Bronchial epithelial cell (primary cell): ENCODE data around the gene PIGW. TPM values are rescaled to one million over a fixed set of nuclear protein-coding genes. Genes with fewer than 3 reads are reported as not detected.

Source experiments
- DNase-seq: peaks from one replicate; pipeline ENCODE4 v3.0.0-alpha.2; 2010; ENCODE audit warnings: low read depth
- FAIRE-seq: peaks from 2 replicates; lab custom pipeline; 2011; peaks lifted over from hg19 to GRCh38; lab: Jason Lieb, UNC
- H3K27me3 ChIP-seq: 2 replicates; pipeline ENCODE4 v1.5.1; 2011; ENCODE audit warnings: low read length; ENCODE audit not compliant: control insufficient read depth, insufficient read depth
- H3K36me3 ChIP-seq: 2 replicates; pipeline ENCODE4 v1.5.1; 2011; ENCODE audit warnings: low read length; ENCODE audit not compliant: control insufficient read depth, insufficient read depth
- H3K4me3 ChIP-seq: 2 replicates; pipeline ENCODE4 v1.5.1; 2011; ENCODE audit warnings: mild to moderate bottlenecking, low read depth, low read length, control low read depth
- total RNA-seq: library from RNA; depleted of rRNA; stranded (reverse); fragments of >200 nt; gene quantifications from 2 replicates; pipeline ENCODE4 v1.2.1, GENCODE V29; 2014
- TF ChIP-seq, protein P1 (sequence below): IDR thresholded peaks from 2 replicates; pipeline ENCODE4 v1.5.1; 2011; ENCODE audit warnings: mild to moderate bottlenecking, moderate library complexity, low read length, control low read depth, inconsistent platforms; ENCODE audit not compliant: insufficient read depth, severe bottlenecking

PIGW gene
- total RNA-seq, 1 donor from 2014 or later = 9.2 TPM

GRCh38 chr17:36544307-36545076 lies 9.7 kb downstream of the PIGW start, which contains the start of gene GGNBP2:
Gene GGNBP2 (plus strand): TSS chr17:36544919. CDS start chr17:36545725, 806 bp downstream.
- TF ChIP-seq, protein P1, sequence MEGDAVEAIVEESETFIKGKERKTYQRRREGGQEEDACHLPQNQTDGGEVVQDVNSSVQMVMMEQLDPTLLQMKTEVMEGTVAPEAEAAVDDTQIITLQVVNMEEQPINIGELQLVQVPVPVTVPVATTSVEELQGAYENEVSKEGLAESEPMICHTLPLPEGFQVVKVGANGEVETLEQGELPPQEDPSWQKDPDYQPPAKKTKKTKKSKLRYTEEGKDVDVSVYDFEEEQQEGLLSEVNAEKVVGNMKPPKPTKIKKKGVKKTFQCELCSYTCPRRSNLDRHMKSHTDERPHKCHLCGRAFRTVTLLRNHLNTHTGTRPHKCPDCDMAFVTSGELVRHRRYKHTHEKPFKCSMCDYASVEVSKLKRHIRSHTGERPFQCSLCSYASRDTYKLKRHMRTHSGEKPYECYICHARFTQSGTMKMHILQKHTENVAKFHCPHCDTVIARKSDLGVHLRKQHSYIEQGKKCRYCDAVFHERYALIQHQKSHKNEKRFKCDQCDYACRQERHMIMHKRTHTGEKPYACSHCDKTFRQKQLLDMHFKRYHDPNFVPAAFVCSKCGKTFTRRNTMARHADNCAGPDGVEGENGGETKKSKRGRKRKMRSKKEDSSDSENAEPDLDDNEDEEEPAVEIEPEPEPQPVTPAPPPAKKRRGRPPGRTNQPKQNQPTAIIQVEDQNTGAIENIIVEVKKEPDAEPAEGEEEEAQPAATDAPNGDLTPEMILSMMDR = no peak
- FAIRE-seq (no peak), DNase-seq (peak; percentile 83)
- Histone ChIP-seq H3K4me3 (peak within 1 kb of the TSS; percentile 99), H3K27me3 (no peaks in the 10 kb centered on the region), H3K36me3 (peaks cover 2% of the 10 kb centered on the region)

GRCh38 chr17:36545077-36545464 lies 10.3 kb downstream of the PIGW start:
- FAIRE-seq = no peak
- DNase-seq = no peak
- Histone ChIP-seq H3K27me3 (no peaks in the 10 kb centered on the region), H3K36me3 (peaks cover 2% of the 10 kb centered on the region), H3K4me3 (peak overlapping the region; percentile 99)
- TF ChIP-seq, protein P1 = no peak

GRCh38 chr17:36545465-36546417 lies 11.0 kb downstream of the PIGW start:
- DNase-seq = peak; percentile 84

DNA sequence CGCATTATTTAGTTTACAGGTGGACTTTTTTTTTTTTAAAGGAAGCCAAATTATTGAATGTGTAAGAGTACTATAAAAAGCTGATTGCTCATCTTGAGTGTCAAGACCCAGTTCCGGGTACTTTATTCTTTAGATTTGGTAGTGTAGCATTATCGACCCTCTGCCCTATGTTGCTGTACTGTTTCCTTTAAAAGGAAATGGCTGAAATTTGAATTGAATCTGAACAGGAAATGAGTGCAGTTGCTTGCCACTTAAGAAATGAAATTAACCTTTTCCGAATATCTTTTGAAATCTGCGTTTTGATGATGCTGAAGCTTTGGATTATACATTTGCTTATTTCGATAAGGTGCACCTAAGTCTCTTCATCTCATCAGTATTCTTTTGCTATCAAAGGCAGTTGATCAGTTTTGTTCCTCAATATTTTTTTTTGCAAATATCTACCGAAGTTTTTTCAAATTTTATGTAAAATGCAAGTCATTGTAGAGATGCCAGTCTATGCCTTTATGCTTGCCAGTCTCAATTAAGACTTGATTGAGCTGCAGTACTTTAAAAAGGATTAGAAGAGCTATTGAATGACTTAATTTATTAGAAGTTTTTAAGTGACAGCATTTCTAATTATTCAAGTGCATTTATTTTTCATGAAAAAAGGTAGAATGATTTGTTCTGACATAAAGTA lies 11.8 kb downstream of the PIGW start:
- peaks cover 2% of the 10 kb centered on the region for H3K36me3 ChIP-seq
- FAIRE-seq = no peak
- DNase-seq = peak; percentile 16
- no peaks in the 10 kb centered on the region for H3K27me3 ChIP-seq
- peak overlapping the region; percentile 99 for H3K4me3 ChIP-seq
- TF ChIP-seq, protein P1 = no peak

More at GRCh38 chr17:36545465-36546417, 11.0 kb downstream of the PIGW start:
- H3K27me3 ChIP-seq = no peaks in the 10 kb centered on the region
- TF ChIP-seq, protein P1 = no peak
- peaks cover 2% of the 10 kb centered on the region for H3K36me3 ChIP-seq
- no peak for FAIRE-seq
- H3K4me3 ChIP-seq = peak overlapping the region; percentile 99

- FAIRE-seq (no peak), DNase-seq (no peak)
- Histone ChIP-seq H3K36me3 (peaks cover 2% of the 10 kb centered on the region), H3K4me3 (no peak overlapping the region), H3K27me3 (no peaks in the 10 kb centered on the region)
- TF ChIP-seq, protein P1 = no peak
Observed at GRCh38 chr17:36547776-36548175, 13.0 kb downstream of the PIGW start.
